ENCODE results near the gene ESRRB. TPM values are rescaled to one million over a fixed set of nuclear protein-coding genes. Genes with fewer than 3 reads are reported as not detected.

The ESRRB gene
- total and polyA plus RNA-seq, 11 donors = 4.1 to 16.9 (median 7.9) TPM

DNA sequence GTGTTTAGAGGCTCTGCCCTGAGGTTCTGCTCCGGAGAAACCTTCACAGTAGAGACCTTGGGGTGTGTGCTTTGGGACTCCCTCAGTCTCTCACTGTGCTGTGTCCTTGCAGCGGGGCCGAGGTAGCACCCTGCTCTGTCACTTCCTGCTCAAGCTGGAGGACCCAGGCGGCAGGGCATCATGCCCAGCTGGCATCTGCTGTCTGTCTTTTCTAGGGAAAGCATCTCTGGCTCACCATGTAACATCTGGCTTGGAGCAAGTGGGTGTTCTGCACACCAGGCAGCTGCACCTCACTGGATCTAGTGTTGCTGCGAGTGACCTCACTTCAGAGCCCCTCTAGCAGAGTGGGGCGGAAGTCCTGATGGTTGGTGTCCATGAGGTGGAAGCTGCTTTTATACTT lies 124.5 kb downstream of the ESRRB start:
- peak in 1 of 4 donors; percentile 36 for ATAC-seq
- H3K27ac ChIP-seq = no peak overlapping the region
- H3K9me3 ChIP-seq = no peaks in the 10 kb centered on the region
- no peak overlapping the region for H3K4me3 ChIP-seq
- WGBS, 4 donors = 62 to 79% (median 68%) methylated on average over 5 to 6 of the region's 6 CpGs
- no peak for DNase-seq
- no peak for TF ChIP-seq CTCF (IDR thresholded peaks at IDR 0.05)
- no peak for TF ChIP-seq POLR2A (IDR thresholded peaks at IDR 0.05)
- H3K27me3 ChIP-seq = no peaks in the 10 kb centered on the region
- peaks cover 0 to 13% (median 4%) of the 10 kb centered on the region in 12 donors for H3K4me1 ChIP-seq
- H3K36me3 ChIP-seq = no peaks in the 10 kb centered on the region
- intact Hi-C loops (cut with DNase I) = no loop called here

GRCh38 chr14:76501156-76501720 lies 125.3 kb downstream of the ESRRB start:
- no peak for TF ChIP-seq CTCF (IDR thresholded peaks at IDR 0.05)
- TF ChIP-seq POLR2A (IDR thresholded peaks at IDR 0.05) = no peak

GRCh38 chr14:76502219-76502618 lies 126.3 kb downstream of the ESRRB start:
- no peak overlapping the region for H3K27ac ChIP-seq
- H3K27me3 ChIP-seq = peaks cover 0 to 5% (median 0%) of the 10 kb centered on the region in 9 donors
- ATAC-seq = no peak
- H3K4me3 ChIP-seq = no peak overlapping the region
- WGBS, 4 donors = 92 to 97% (median 96%) methylated on average over 4 of the region's 4 CpGs
- intact Hi-C loops (cut with DNase I) = no loop called here
- TF ChIP-seq CTCF (IDR thresholded peaks at IDR 0.05) (no peak), POLR2A (IDR thresholded peaks at IDR 0.05) (no peak)
- no peak for DNase-seq
- H3K4me1 ChIP-seq = peaks cover 0 to 13% (median 4%) of the 10 kb centered on the region in 12 donors
- no peaks in the 10 kb centered on the region for H3K9me3 ChIP-seq
- no peaks in the 10 kb centered on the region for H3K36me3 ChIP-seq

More at GRCh38 chr14:76501156-76501720, 125.3 kb downstream of the ESRRB start:
- no peak for ATAC-seq
- H3K27me3 ChIP-seq = peaks cover 0 to 5% (median 0%) of the 10 kb centered on the region in 9 donors
- H3K4me1 ChIP-seq = peaks cover 0 to 13% (median 4%) of the 10 kb centered on the region in 12 donors
- no peaks in the 10 kb centered on the region for H3K36me3 ChIP-seq
- intact Hi-C loops (cut with DNase I) = no loop called here
- H3K4me3 ChIP-seq = no peak overlapping the region
- H3K27ac ChIP-seq = no peak overlapping the region
- 86 to 94% (median 93%) methylated on average over 4 to 7 of the region's 7 CpGs for WGBS, 4 donors
- no peak for DNase-seq
- no peaks in the 10 kb centered on the region for H3K9me3 ChIP-seq

DNA sequence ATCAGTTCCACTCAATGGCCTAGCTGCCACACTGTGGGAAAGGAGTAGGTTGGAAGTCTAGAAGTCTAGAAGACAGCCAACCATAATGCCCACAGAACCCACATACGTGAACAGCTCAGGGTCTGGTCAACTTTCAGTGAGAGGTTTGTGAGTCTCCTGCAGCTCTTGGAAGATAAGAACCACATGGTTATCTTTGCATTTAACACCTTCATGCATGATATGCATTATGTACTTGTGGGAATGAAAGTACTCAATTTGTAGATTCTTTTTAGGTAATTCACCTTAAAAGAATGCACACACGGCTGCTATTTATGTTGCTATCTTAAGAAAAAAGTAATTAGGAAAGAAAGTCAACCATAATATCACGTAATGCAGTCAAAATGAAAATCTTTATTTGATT lies 126.7 kb downstream of the ESRRB start:
- H3K4me1 ChIP-seq = peaks cover 0 to 13% (median 4%) of the 10 kb centered on the region in 12 donors
- H3K9me3 ChIP-seq = no peaks in the 10 kb centered on the region
- H3K4me3 ChIP-seq = no peak overlapping the region
- H3K27me3 ChIP-seq = peaks cover 0 to 5% (median 0%) of the 10 kb centered on the region in 9 donors
- intact Hi-C loops (cut with DNase I) = no loop called here
- TF ChIP-seq POLR2A (IDR thresholded peaks at IDR 0.05) (no peak), CTCF (IDR thresholded peaks at IDR 0.05) (no peak)
- H3K36me3 ChIP-seq = no peaks in the 10 kb centered on the region
- ATAC-seq (no peak), DNase-seq (no peak)
- no peak overlapping the region for H3K27ac ChIP-seq
- WGBS, 4 donors = 91 to 97% (median 94%) methylated on average over 3 of the region's 3 CpGs

Measured in heart left ventricle (tissue), 16 donors.